Measurements from ENCODE around the gene GPAT2.
"Not testable (repeated sequence)": the region's sequence is repeated elsewhere in the genome, so short reads cannot be mapped to it uniquely, and the experiment has no call there.

DNA sequence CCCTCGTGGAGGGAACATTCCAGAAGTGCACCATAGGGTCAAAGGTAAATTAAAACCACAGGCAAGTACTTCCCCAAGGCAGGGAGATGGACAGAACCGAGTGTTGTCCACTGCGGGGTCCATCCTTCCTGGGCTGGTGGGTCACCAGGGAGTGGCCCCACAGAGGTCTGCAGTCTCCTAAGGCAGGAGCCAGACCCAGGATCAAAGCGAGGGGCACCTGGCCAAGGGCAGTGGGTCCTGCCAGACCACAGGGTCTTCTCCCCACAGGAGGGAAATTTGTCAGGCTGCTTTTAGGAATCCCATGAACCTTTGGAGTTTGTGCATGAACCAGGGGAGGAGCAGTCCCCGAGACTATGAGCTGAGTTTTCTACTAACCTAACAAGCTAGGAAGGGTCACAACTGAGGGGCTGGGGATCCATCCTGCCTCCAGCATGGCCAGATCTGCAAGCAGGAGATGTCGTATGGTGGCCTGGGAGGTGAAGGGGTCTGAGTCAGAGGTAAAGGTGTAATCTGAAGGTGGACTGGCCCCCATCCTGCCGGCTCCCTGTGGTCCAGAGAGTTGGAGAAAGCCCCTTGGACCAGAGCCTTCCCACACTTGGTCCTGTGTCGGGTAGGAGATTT is 26.6 kb upstream of the GPAT2 start:
- TF ChIP-seq POLR2A (IDR thresholded peaks at IDR 0.05; ENCODE audit: low read length); GATA1 (IDR thresholded peaks at IDR 0.05; ENCODE audit: low read depth, low read length): not testable (repeated sequence)

Data from erythroblast (primary cell).